Measurements from ENCODE around the gene CBLC. TPM values are rescaled to one million over a fixed set of nuclear protein-coding genes. Genes with fewer than 3 reads are reported as not detected.

Gene CBLC
- total RNA-seq, 1 experiment from 2014 or later: 20.5 TPM

DNA sequence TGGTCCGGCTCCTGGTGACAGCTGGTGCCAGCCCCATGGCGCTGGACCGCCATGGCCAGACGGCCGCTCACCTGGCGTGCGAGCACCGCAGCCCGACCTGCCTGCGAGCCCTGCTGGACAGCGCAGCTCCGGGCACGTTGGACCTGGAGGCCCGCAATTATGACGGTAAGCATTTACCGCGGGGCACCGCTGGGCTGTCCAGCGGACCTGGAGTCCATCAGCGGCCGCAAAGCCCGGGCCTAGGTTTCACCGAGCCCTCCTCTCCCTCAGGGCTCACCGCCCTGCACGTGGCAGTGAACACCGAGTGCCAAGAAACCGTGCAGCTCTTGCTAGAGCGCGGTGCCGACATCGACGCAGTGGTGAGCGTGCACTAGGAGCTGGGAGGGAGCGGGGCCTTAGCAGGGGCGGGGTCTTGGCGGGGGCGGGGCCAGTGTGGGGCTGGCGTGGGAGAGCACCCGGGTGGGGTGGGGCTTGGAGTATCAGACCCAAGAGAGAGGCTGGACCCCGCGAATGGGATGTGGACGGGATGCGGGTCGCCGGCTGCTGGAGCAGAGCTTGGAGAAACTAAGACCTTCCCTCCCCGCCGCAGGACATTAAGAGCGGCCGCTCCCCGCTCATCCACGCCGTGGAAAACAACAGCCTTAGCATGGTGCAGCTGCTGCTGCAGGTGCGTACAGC is 20.5 kb upstream of the CBLC start (continued):
- TF ChIP-seq, protein P1, sequence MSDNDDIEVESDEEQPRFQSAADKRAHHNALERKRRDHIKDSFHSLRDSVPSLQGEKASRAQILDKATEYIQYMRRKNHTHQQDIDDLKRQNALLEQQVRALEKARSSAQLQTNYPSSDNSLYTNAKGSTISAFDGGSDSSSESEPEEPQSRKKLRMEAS (CRISPR knock-in tag; IDR thresholded peaks at IDR 0.05): 0 out of 2 replicates have a peak, but pooled peaks have one; percentile 53
- TF ChIP-seq SOX15 (CRISPR knock-in tag; IDR thresholded peaks at IDR 0.05) (no peak), CREB1 (CRISPR knock-in tag; IDR thresholded peaks at IDR 0.05) (no peak), STAT6 (CRISPR knock-in tag; conservative IDR thresholded peaks at IDR 0.05; ENCODE audit: low read depth) (no peak), SP1 (CRISPR knock-in tag; conservative IDR thresholded peaks at IDR 0.05) (no peak), ATF1 (CRISPR knock-in tag; IDR thresholded peaks at IDR 0.05) (no peak), ZNF138 (CRISPR knock-in tag; conservative IDR thresholded peaks at IDR 0.05) (no peak), SMAD3 (CRISPR knock-in tag; IDR thresholded peaks at IDR 0.05; ENCODE audit: borderline replicate concordance) (no peak), ZNF121 (CRISPR knock-in tag; IDR thresholded peaks at IDR 0.05) (peak; percentile 81), CDX4 (CRISPR knock-in tag; IDR thresholded peaks at IDR 0.05; ENCODE audit: borderline replicate concordance) (no peak), NR1H2 (CRISPR knock-in tag; IDR thresholded peaks at IDR 0.05) (no peak), FOXP1 (CRISPR knock-in tag; IDR thresholded peaks at IDR 0.05; ENCODE audit: borderline replicate concordance) (no peak), KAT7 (CRISPR knock-in tag; IDR thresholded peaks at IDR 0.05; ENCODE audit: borderline replicate concordance) (0 out of 2 replicates have a peak, but pooled peaks have one; percentile 49), EMX1 (CRISPR knock-in tag; IDR thresholded peaks at IDR 0.05) (no peak)
- TF ChIP-seq, protein P2, sequence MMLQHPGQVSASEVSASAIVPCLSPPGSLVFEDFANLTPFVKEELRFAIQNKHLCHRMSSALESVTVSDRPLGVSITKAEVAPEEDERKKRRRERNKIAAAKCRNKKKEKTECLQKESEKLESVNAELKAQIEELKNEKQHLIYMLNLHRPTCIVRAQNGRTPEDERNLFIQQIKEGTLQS (CRISPR knock-in tag; conservative IDR thresholded peaks at IDR 0.05): no peak

GRCh38 chr19:44757735-44758505 is 19.8 kb upstream of the CBLC start:
- H3K36me3 Mint-ChIP-seq: no peaks in the 10 kb centered on the region
- no peaks in the 10 kb centered on the region for H3K9me3 Mint-ChIP-seq
- ChIA-PET POLR2A (interaction anchor here (0.6 to 1.4 kb wide), 8 partner anchors 9 to 723 kb away, joined by 3 to 6 read pairs (median 4); partner anchors contain the start of gene PPP1R37), CTCF (interaction anchor here (0.6 to 4.7 kb wide), 25 partner anchors 10 to 302 kb away, joined by 3 to 115 read pairs (median 5); partner anchors contain the start of genes BCAM and NECTIN2)
- H3K4me1 Mint-ChIP-seq: peaks cover 32% of the 10 kb centered on the region
- peak; percentile 76 for DNase-seq (ENCODE audit: low spot score)
- ATAC-seq: peak; percentile 58
- H3K27me3 Mint-ChIP-seq (ENCODE audit: low read depth): peaks cover 54% of the 10 kb centered on the region
- H3K4me3 Mint-ChIP-seq: peak overlapping the region; percentile 83
- peak overlapping the region; percentile 74 for H3K27ac Mint-ChIP-seq
- no peak for TF ChIP-seq RELA (CRISPR knock-in tag; IDR thresholded peaks at IDR 0.05; ENCODE audit: borderline replicate concordance)
- TF ChIP-seq OVOL2 (CRISPR knock-in tag; IDR thresholded peaks at IDR 0.05; ENCODE audit: borderline replicate concordance): no peak
- TF ChIP-seq CREM (CRISPR knock-in tag; IDR thresholded peaks at IDR 0.05): no peak
- TF ChIP-seq, protein P3, sequence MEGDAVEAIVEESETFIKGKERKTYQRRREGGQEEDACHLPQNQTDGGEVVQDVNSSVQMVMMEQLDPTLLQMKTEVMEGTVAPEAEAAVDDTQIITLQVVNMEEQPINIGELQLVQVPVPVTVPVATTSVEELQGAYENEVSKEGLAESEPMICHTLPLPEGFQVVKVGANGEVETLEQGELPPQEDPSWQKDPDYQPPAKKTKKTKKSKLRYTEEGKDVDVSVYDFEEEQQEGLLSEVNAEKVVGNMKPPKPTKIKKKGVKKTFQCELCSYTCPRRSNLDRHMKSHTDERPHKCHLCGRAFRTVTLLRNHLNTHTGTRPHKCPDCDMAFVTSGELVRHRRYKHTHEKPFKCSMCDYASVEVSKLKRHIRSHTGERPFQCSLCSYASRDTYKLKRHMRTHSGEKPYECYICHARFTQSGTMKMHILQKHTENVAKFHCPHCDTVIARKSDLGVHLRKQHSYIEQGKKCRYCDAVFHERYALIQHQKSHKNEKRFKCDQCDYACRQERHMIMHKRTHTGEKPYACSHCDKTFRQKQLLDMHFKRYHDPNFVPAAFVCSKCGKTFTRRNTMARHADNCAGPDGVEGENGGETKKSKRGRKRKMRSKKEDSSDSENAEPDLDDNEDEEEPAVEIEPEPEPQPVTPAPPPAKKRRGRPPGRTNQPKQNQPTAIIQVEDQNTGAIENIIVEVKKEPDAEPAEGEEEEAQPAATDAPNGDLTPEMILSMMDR (IDR thresholded peaks at IDR 0.05): no peak
- no peak for TF ChIP-seq ZNF232 (CRISPR knock-in tag; IDR thresholded peaks at IDR 0.05)
- peak; percentile 76; the same call in 1 of the 2 replicates for TF ChIP-seq FOXP4 (CRISPR knock-in tag; IDR thresholded peaks at IDR 0.05)
- TF ChIP-seq SP1 (CRISPR knock-in tag; conservative IDR thresholded peaks at IDR 0.05): peak; percentile 73; the same call in 1 of the 2 replicates
- no peak for TF ChIP-seq MYBL2 (CRISPR knock-in tag; IDR thresholded peaks at IDR 0.05)
- TF ChIP-seq, protein P4, sequence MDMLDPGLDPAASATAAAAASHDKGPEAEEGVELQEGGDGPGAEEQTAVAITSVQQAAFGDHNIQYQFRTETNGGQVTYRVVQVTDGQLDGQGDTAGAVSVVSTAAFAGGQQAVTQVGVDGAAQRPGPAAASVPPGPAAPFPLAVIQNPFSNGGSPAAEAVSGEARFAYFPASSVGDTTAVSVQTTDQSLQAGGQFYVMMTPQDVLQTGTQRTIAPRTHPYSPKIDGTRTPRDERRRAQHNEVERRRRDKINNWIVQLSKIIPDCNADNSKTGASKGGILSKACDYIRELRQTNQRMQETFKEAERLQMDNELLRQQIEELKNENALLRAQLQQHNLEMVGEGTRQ (CRISPR knock-in tag; IDR thresholded peaks at IDR 0.05): 0 out of 2 replicates have a peak, but pooled peaks have one; percentile 18
- 0 out of 2 replicates have a peak, but pooled peaks have one; percentile 69 for TF ChIP-seq ETV6 (CRISPR knock-in tag; IDR thresholded peaks at IDR 0.05)
- TF ChIP-seq TCF7 (CRISPR knock-in tag; IDR thresholded peaks at IDR 0.05; ENCODE audit: low read depth): no peak
- peak; percentile 85; the same call in 1 of the 2 replicates for TF ChIP-seq ZBTB21 (CRISPR knock-in tag; IDR thresholded peaks at IDR 0.05; ENCODE audit: borderline replicate concordance)
